DMS153 treated with DMSO at 0.1 percent for 48 hours (cell line): Measurements from ENCODE around the gene ANAPC5.
"Not testable (repeated sequence)": the region's sequence is repeated elsewhere in the genome, so short reads cannot be mapped to it uniquely, and the experiment has no call there.

Experiments used
- DNase-seq: peaks from one replicate; lab custom pipeline; 2025; ENCODE audit not compliant: unreplicated experiment; lab: John Stamatoyannopoulos, UW

Gene ANAPC5

GRCh38 chr12:121351820-121352681 is at the start of gene ANAPC5:
Gene ANAPC5 (minus strand): TSS chr12:121352411. CDS start chr12:121352340, 71 bp downstream.
- DNase-seq, result peak; percentile 96

GRCh38 chr12:121400332-121401139 is 48.3 kb upstream of the ANAPC5 start:
- DNase-seq, result peak; percentile 11

- peak; percentile 98 for DNase-seq
These were observed 47.5 kb upstream of the ANAPC5 start, which contains the start of gene RNF34 for GRCh38 chr12:121399391-121400331. Gene RNF34 (plus strand): TSS chr12:121400118. CDS start chr12:121400213, 95 bp downstream.

- DNase-seq, result no peak
These were observed 46.1 kb upstream of the ANAPC5 start for GRCh38 chr12:121398355-121398754.

- no peak for DNase-seq
These were observed 45.3 kb upstream of the ANAPC5 start for GRCh38 chr12:121397521-121397920.

- DNase-seq, result no peak
These were observed 40.1 kb upstream of the ANAPC5 start for GRCh38 chr12:121392325-121392716.

- DNase-seq, result no peak
These were observed 39.6 kb upstream of the ANAPC5 start for GRCh38 chr12:121391619-121392324.

- DNase-seq, result no peak
These were observed 38.6 kb upstream of the ANAPC5 start for GRCh38 chr12:121390856-121391255.

GRCh38 chr12:121388421-121388981 is 36.3 kb upstream of the ANAPC5 start:
- no peak for DNase-seq

GRCh38 chr12:121384891-121385290 is 32.7 kb upstream of the ANAPC5 start:
- not testable (repeated sequence) for DNase-seq

GRCh38 chr12:121383601-121384021 is 31.4 kb upstream of the ANAPC5 start:
- DNase-seq, result no peak

GRCh38 chr12:121379945-121380344 is 27.7 kb upstream of the ANAPC5 start:
- DNase-seq, result no peak

- no peak for DNase-seq
These were observed 26.5 kb upstream of the ANAPC5 start for GRCh38 chr12:121378736-121379135.

GRCh38 chr12:121376754-121377697 is 24.8 kb upstream of the ANAPC5 start:
- DNase-seq, result no peak

- DNase-seq, result not testable (repeated sequence)
These were observed 22.9 kb upstream of the ANAPC5 start for GRCh38 chr12:121374945-121375584.

GRCh38 chr12:121374336-121374735 is 22.1 kb upstream of the ANAPC5 start:
- not testable (repeated sequence) for DNase-seq

- DNase-seq, result no peak
These were observed 21.5 kb upstream of the ANAPC5 start for GRCh38 chr12:121373755-121374154.

GRCh38 chr12:121371404-121371803 is 19.2 kb upstream of the ANAPC5 start:
- no peak for DNase-seq
